Measurements from ENCODE around the gene NIT2. TPM values are rescaled to one million over a fixed set of nuclear protein-coding genes. Genes with fewer than 3 reads are reported as not detected.

Gene NIT2
- total and polyA plus RNA-seq, 2 of the 4 experiments (the other 2 are of a cell fraction), result 12.4 to 27.1 TPM

- H3K36me3 ChIP-seq (ENCODE audit: control insufficient read depth, insufficient read depth, low read length), result no peaks in the 10 kb centered on the region; the same call in 1 of the 2 replicates
- H3K27me3 ChIP-seq (ENCODE audit: control insufficient read depth, insufficient read depth, low read length), result no peaks in the 10 kb centered on the region
- no peak overlapping the region for H2BK120ac ChIP-seq (ENCODE audit: low read depth, low read length)
- ATAC-seq (ENCODE audit: low read depth) (no peak), DNase-seq (no peak)
- no peak overlapping the region for H2BK5ac ChIP-seq (ENCODE audit: low read depth, low read length, poor library complexity, severe bottlenecking)
- H3K4me3 ChIP-seq (ENCODE audit: insufficient read depth, low read depth, low read length), result no peak overlapping the region
- H2AK5ac ChIP-seq (ENCODE audit: low read depth, low read length), result no peak overlapping the region
- H3K56ac ChIP-seq (ENCODE audit: extremely low read depth, insufficient read depth, low read length), result no peak overlapping the region
- in situ Hi-C loops (cut with MboI; ENCODE audit: low sequenced_read_pairs), result no loop called here
- no CpG with 5 or more reads among the region's 5 CpGs for WGBS, 2 experiments (ENCODE audit: extremely low coverage in 2 of 2, insufficient read length in 1 of 2)
- CTCF ChIA-PET, result no interaction called here
- H3K9me1 ChIP-seq (ENCODE audit: insufficient read depth, low read length), result peaks cover 9% of the 10 kb centered on the region
- H3K9ac ChIP-seq (ENCODE audit: low read depth, low read length), result no peak overlapping the region
- no peak overlapping the region for H2BK15ac ChIP-seq (ENCODE audit: low read depth, low read length)
- peaks cover 6% of the 10 kb centered on the region for H3K4me1 ChIP-seq (ENCODE audit: control insufficient read depth, insufficient read depth, low read length)
- no peaks in the 10 kb centered on the region for H3K9me3 ChIP-seq (ENCODE audit: control insufficient read depth, insufficient read depth, low read length)
- no peak overlapping the region for H3K4ac ChIP-seq (ENCODE audit: low read depth, low read length)
- intact Hi-C loops (cut with micrococcal nuclease), result no loop called here
- H3K18ac ChIP-seq (ENCODE audit: low read depth, low read length), result no peak overlapping the region
- H4K20me1 ChIP-seq (ENCODE audit: insufficient read depth, low read length), result no peaks in the 10 kb centered on the region
- no peak overlapping the region for H2AK9ac ChIP-seq (replicated peaks; ENCODE audit: low read depth, low read length, poor library complexity)
- peaks cover 9 to 17% of the 10 kb centered on the region in 2 experiments for H3K79me1 ChIP-seq (ENCODE audit: low read depth in 1 of 2, low read length in 2 of 2)
- H2BK20ac ChIP-seq (ENCODE audit: low read depth, low read length), result no peak overlapping the region
- dilution Hi-C loops (cut with HindIII; ENCODE audit: low sequenced_read_pairs, unreplicated experiment), result no loop called here
- H4K5ac ChIP-seq (ENCODE audit: low read depth, low read length), result no peak overlapping the region
- no TSS peak for BruUV-seq (replicated peaks)
- no peak overlapping the region for H4K91ac ChIP-seq (ENCODE audit: insufficient read depth, low read depth, low read length)
- H4K8ac ChIP-seq (ENCODE audit: low read depth in 2 of 2, low read length in 2 of 2), result no peak overlapping the region
- no peak overlapping the region for H2AFZ ChIP-seq (replicated peaks; ENCODE audit: low read length, poor library complexity)
- POLR2A ChIA-PET (ENCODE audit: unreplicated experiment), result no interaction called here
- H3K14ac ChIP-seq (replicated peaks; ENCODE audit: low read depth, low read length), result no peak overlapping the region
- no peak for TF ChIP-seq MAFK (IDR thresholded peaks at IDR 0.05; ENCODE audit: low read depth, low read length)
- no peak for TF ChIP-seq SMC3 (IDR thresholded peaks at IDR 0.05; ENCODE audit: low read depth, low read length)
- TF ChIP-seq RFX5 (IDR thresholded peaks at IDR 0.05; ENCODE audit: low read depth, low read length), result no peak
- H3K4me2 ChIP-seq (ENCODE audit: low read depth, low read length), result no peak overlapping the region
- H3K23ac ChIP-seq (ENCODE audit: low read depth, low read length), result no peak overlapping the region
- no peak overlapping the region for H3K27ac ChIP-seq (ENCODE audit: insufficient read depth, low read length)
Measured at GRCh38 chr3:100330651-100331050, 3.9 kb upstream of the NIT2 start.
